NCI-H1417 (cell line): Measurements from ENCODE around the gene SUPT3H.
"Not testable (repeated sequence)": the region's sequence is repeated elsewhere in the genome, so short reads cannot be mapped to it uniquely, and the experiment has no call there.

Experiments used
- DNase-seq, 3 experiments: peaks; one replicate each; lab custom pipeline; 2025; lab: John Stamatoyannopoulos, UW

Gene SUPT3H

GRCh38 chr6:44898296-44898930 is 479.3 kb downstream of the SUPT3H start:
- no peak for DNase-seq

DNA sequence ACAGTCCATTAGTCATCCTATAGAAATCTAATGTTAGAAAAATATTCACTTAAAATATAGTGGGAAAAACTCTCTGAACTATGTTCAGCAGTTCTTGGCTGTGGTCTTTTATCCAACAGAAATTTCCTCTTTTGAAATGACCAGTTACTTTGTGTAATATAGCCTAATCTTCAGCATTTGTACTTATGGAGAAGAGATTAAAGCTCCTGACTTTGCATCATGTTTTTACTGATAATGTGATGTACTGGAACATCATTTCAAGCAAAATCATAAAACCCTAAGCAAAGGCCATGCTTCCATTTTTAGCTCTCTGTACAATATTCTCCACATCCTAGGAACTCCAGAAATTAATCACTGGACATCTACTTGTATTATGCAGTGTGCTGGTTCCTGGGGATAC is 480.4 kb downstream of the SUPT3H start:
- DNase-seq, result no peak

GRCh38 chr6:44896701-44897100 is 481.0 kb downstream of the SUPT3H start:
- no peak for DNase-seq

GRCh38 chr6:44892579-44892978 is 485.2 kb downstream of the SUPT3H start:
- DNase-seq, result no peak

DNA sequence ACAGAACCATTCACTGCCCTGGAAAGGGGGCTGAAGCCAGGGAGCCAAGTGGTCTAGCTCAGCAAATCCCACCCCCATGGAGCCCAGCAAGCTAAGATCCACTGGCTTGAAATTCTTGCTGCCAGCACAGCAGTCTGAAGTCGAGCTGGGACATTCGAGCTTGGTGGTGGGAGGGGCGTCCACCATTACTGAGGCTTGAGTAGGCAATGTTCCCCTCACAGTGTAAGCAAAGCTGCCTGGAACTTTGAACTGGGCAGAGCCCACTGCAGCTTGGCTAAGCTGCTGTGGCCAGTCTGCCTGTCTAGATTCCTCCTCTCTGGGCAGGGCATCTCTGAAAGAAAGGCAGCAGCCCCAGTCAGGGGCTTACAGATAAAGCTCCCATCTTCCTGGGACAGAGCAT is 498.7 kb downstream of the SUPT3H start:
- not testable (repeated sequence) for DNase-seq

DNA sequence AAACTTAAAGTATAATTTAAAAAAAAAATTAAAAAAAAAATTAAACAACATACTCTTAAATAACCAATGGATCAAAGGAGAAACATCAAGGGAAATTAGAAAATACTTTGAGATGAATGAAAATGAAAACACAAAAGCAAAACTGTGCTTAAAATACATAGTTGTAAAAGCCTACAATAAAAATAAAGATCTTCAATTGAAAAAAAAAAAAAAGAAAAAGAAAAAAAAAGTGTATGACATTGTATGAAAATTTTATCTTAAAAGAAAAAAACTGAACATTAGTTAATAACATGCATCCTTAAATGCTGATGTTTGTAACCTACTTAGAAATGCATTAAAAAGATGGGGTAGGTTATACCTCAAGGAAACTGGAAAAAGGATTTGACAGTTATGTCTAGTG is 501.1 kb downstream of the SUPT3H start:
- not testable (repeated sequence) for DNase-seq

DNA sequence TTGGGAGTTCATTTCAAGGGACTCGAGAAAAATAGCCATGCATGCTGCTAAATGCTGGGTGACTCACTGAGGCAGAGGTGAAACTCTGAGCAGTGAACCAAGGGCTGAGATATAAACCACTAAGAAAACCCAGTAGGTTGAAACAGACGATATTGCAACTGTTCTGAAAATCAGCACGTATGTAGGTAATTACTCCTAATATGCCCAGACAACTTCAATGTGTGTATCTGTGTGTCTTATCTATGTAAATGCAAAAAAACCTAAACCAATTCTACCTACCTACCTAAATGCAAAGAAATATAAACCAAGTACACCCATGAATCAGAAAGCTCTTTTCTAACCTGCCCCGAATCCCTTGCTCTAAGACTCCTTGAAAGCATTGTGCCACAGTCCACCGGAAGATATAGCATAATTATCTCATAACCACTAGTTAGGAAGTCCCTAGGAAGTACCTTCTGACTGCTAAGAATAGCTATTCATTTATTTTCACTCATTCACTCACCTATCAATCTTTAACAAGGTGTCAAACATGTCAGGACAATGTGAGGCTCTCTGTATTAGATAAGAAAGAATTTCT is 508.3 kb downstream of the SUPT3H start:
- DNase-seq, result no peak

GRCh38 chr6:44868910-44869309 is 508.8 kb downstream of the SUPT3H start:
- DNase-seq, result no peak

DNA sequence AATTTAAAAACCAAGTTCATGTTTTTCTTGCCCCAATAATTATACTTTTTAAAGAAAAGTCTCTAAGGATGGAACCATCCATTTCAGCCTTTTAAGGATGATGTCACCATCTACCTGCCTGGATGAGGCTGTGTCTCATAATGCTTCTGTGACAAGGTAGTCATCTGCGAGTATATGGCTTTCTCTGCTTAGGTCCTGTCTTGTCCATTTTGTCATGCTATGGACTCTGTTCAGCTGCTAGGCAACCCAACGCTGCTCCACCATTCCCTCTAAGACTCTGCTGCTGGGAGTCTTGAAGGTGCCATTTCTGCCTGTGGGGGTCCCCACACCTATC is 509.4 kb downstream of the SUPT3H start:
- DNase-seq, result no peak

DNA sequence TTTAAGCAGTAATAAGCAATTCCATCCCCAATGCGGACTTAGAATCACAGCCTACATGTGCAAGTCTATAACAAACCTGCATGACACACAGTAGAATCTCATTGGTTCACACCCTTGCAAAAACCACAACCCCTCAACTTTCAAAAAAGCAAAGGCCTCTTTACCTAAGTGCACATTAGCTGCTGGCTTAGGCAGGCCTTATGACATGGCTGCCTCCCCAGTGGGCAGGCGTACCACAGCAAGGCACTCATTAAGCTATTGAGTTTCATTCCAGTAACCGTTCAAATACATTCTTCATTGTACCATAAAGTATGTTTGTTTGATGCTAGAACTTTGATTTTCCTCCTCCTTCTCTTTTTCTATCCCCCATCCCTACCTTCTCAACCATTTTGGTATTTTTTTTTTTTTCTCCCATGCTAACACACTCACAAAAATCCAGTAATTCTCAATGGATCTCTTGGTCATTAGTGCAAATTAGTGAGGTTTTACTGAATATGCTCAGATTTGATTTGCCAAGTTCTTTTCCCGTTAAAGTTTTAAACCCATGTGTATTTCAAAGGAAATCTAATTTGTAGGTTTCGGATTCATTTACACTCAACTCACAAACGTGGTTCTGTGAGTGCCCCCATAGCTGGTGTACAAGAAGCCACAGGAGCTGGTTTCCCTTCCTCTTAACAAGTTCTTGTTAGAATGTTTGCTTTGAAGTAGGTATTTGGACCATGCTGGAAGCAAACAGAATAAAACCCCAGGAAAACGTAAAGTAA is 510.0 kb downstream of the SUPT3H start:
- DNase-seq, result peak in 2 of 3 experiments; percentile 10 to 38

- DNase-seq, result not testable (repeated sequence)
Measured at GRCh38 chr6:44865184-44865583, 512.5 kb downstream of the SUPT3H start.

DNA sequence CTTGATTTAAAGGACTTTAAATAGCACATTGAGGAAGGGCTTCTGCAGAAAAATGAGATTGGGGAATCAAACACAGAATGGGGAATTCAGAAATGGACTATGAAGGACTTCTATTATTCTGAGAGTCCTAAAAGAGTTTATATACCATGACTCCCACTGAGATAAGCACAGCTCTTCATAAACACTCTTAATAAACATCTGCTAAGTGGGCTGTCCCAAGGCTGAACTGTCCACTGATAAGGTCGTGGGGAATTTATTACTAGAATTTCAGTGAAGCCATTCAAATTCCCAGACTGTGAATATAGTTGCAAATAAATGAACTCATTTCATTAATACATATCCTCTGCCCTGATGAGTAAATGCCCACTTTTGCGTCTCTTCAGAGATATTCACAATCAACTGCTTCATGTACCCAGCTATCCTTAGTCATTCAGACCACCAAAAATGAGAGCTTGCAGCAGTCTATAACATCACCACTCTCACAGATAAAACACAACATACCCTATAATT is 517.8 kb downstream of the SUPT3H start:
- peak in 2 of 3 experiments; percentile 35 to 55 for DNase-seq

- DNase-seq, result peak in 1 of 3 experiments; percentile 21
Measured at GRCh38 chr6:44858998-44859397, 518.7 kb downstream of the SUPT3H start.

GRCh38 chr6:44856479-44856878 is 521.3 kb downstream of the SUPT3H start:
- DNase-seq, result peak in 2 of 3 experiments; percentile 18 to 30

- DNase-seq, result peak in 2 of 3 experiments; percentile 18 to 76
Measured at GRCh38 chr6:44855562-44856411, 521.9 kb downstream of the SUPT3H start.

DNA sequence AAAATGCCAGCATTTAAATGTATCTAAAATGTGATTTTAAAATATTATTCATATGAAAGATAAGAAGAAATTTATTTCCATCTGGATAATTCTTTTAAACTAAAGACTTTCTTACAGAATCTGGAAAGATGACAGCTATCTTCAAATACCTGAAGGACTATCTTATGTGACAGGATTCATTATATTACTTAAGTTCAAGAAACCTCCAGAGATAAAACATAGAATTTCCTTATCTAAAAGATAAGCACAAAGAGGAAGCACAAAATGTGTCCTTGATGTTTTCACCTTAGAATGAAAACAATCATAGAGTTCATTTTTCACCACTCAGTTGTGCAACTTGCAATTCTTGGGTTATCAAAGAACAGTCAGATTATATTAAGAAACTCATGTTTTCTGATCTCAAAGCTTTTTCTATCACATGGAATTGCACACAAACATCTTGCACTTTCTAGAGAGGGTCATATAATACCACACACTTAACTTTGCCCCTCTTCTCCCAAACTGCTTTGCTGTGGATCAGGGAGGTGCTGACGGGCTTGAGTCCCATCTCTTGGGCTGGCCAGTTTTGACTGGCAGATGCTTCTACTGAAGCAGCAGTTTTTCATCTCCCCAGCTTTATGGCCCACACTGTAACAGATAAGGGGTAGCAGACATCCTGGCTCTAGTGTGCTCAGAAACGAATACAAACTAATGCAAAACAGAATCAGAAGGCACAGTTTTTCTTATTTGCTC is 522.9 kb downstream of the SUPT3H start:
- DNase-seq, result peak in 1 of 3 experiments; percentile 23

DNA sequence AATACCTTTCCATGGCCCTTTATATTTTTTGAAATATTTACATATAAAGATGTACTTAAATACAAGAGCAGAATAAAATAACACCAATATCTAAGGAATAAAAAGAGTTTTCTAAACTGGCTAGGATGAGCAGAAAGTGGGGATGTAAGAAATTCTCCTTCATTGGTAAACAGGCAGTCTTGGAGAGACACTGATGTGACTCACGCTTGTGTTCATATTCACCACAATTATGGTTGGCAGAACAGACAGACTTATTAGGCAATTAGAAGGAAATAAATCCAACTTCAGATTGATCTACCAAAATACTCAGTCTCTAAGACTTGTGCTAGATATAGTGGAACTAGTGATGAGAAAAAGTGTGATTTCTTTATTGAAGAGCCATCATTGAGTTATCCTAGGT is 526.6 kb downstream of the SUPT3H start:
- no peak for DNase-seq

DNA sequence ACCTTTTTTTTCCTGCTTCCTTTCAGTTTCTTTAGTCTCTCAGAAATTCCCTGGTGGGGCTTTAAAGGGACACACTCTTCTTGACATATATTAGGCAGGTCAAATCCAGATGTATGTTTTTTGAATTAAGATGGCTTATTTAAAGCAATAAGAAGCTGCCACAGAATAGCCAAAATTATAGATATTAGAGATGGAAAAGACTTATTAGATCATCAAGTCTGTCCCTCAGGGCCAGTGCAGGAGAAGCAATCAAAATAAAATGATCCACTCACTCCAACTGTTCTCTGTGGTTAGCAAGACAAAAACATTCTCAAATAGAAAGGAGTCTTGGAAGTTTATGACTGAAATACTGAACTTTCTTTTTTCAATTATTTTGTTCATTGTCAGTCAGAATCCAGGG is 527.4 kb downstream of the SUPT3H start:
- DNase-seq, result no peak

GRCh38 chr6:44849806-44850205 is 527.9 kb downstream of the SUPT3H start:
- DNase-seq, result no peak

DNA sequence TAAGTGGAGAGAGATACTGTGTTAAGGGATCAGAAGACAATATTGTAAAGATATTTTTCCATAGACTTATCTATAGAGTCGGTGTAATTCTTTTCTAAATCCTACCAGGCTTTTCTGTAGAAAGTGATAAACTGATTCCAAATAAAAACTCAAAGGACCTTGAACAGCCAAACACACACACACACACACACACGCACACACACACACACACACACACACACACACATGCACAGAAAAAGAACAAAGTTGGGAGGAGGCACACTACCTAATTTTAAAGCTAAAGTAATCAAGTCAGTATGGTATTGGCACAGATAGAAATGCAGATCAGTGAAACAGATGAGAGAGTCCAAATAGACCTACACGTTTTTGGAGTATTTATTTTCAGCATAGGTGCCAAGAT is 534.0 kb downstream of the SUPT3H start:
- DNase-seq, result no peak

DNA sequence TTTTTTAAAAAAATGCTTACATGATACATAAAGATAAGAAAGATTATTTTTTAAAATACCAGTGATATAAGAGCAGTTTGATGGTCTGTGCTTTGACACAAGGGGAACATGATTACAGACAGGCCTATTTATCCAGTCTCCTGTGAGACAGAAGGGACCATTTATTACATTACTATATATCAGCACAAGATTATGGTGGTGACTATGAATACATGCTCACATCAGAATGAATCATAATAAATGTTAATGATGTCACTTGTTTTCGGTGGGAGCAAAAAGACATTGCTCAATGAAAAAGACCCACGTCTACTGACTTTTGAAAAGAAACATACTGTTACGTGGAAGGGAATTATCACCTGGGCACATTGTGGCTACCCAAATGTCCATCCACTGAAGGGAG is 535.1 kb downstream of the SUPT3H start:
- no peak for DNase-seq
